ENCODE results near the gene ALOX5. TPM values are rescaled to one million over a fixed set of nuclear protein-coding genes. Genes with fewer than 3 reads are reported as not detected.

Gene ALOX5
- total RNA-seq, 1 donor from 2014 or later, result 1.6 TPM

DNA sequence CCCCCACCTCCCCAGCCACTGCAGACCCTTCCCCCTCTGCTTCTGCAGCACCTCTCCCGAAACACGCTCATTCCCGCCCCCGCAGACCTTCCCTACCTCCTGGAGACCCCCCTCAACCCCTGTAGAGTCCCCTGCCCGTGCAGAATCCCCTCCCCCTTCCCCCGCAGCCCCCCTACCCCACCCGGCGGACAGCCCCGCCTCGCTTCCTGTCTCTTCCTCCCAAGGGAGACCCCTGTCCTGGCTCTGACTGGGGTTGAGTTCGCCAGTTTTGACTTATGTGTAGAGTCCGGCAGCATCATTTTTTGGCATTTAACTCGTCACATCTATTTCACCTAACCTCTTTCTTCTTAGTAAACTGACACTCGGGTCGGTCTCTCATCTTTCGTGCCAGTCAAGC lies 54.0 kb downstream of the ALOX5 start:
- H3K4me3 Mint-ChIP-seq, result peak overlapping the region; percentile 55
- H3K4me1 ChIP-seq, result no peaks in the 10 kb centered on the region
- H3F3A ChIP-seq (ENCODE audit: low read depth), result no peaks in the 10 kb centered on the region
- no peak overlapping the region for H2AFZ ChIP-seq (replicated peaks)
- peaks cover 9% of the 10 kb centered on the region for H3K4me1 Mint-ChIP-seq
- H3K79me2 ChIP-seq (ENCODE audit: low read depth), result no peaks in the 10 kb centered on the region
- no peak overlapping the region for H3K4me2 ChIP-seq
- H3K27me3 ChIP-seq, result no peaks in the 10 kb centered on the region
- no peaks in the 10 kb centered on the region for H3K36me3 ChIP-seq
- no peak overlapping the region for H3K4me3 ChIP-seq
- H3K9me3 ChIP-seq (ENCODE audit: low read depth), result no peaks in the 10 kb centered on the region
- peaks cover 3% of the 10 kb centered on the region for H3K9me3 Mint-ChIP-seq
- H3K36me3 Mint-ChIP-seq, result no peaks in the 10 kb centered on the region
- no peaks in the 10 kb centered on the region for H4K20me1 ChIP-seq (ENCODE audit: low read depth)
- no peak overlapping the region for H3K9ac ChIP-seq
- DNase-seq (ENCODE audit: low spot score), result no peak
- H3K27ac Mint-ChIP-seq, result no peak overlapping the region
- H3K27me3 Mint-ChIP-seq (ENCODE audit: insufficient read depth, low read depth), result peaks cover 7% of the 10 kb centered on the region
- TF ChIP-seq EZH2 (IDR thresholded peaks at IDR 0.05), result no peak
- TF ChIP-seq, protein P1, sequence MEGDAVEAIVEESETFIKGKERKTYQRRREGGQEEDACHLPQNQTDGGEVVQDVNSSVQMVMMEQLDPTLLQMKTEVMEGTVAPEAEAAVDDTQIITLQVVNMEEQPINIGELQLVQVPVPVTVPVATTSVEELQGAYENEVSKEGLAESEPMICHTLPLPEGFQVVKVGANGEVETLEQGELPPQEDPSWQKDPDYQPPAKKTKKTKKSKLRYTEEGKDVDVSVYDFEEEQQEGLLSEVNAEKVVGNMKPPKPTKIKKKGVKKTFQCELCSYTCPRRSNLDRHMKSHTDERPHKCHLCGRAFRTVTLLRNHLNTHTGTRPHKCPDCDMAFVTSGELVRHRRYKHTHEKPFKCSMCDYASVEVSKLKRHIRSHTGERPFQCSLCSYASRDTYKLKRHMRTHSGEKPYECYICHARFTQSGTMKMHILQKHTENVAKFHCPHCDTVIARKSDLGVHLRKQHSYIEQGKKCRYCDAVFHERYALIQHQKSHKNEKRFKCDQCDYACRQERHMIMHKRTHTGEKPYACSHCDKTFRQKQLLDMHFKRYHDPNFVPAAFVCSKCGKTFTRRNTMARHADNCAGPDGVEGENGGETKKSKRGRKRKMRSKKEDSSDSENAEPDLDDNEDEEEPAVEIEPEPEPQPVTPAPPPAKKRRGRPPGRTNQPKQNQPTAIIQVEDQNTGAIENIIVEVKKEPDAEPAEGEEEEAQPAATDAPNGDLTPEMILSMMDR (IDR thresholded peaks at IDR 0.05), result no peak
- no peak for TF ChIP-seq EZH2phosphoT487 (IDR thresholded peaks at IDR 0.05)
- H3K27ac ChIP-seq, result no peak overlapping the region

DNA sequence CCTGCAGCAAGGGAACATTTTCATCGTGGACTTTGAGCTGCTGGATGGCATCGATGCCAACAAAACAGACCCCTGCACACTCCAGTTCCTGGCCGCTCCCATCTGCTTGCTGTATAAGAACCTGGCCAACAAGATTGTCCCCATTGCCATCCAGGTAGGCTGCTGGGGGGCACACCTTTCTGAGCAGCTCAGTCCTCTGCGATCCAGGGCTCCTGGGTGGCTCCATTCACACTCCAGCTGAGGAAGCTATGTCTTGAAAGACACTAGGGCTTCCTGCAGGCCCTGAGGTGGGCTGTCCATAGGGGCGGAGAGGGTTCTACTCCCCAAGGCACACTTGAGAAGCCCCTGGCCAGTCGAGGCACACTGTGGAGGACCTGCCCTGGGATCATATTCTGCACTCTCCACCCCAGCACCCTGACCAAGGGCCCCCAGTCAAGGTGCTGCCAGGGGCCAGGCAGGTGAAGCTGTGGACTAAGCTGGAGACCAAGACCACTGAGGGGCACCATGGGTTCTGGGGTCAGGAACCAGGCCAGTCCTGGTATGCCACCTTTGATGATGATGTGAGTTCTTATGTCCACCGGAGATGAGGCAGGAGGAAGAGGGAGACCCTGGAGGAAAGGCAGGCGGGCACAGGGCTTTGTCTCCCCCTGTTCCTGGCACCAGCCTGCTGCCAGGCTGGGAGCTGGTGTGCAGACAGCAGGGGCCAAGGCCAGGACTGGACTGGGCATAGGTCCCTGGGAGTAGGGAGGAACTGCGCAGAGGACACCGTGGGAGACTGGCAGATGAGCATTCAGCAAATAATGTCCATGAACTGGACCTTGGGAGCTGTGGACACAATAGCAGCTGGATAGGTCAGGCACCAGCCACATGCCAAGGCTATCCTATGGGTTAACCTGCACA lies 54.8 kb downstream of the ALOX5 start:
- peaks cover 7% of the 10 kb centered on the region for H3K27me3 Mint-ChIP-seq (ENCODE audit: insufficient read depth, low read depth)
- DNase-seq (ENCODE audit: low spot score), result no peak

DNA sequence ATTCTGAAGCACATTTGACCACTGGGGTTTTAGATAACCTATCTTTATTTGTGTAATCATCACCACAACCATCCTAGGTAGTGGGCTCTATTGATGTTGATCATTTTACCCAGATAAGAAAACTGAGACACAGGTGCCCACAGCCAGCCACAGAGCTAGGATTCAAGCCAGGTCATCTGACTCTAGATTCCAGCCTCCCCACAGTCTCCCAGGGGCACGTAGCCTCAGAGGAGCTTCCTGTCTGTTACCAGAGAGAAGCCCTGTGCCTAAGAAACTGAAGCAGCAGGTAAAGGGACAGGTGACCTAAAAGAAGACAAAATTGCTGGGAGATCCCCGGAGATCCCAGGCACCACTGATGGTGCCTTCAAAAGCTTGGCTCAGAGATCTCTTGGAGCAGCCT lies 55.8 kb downstream of the ALOX5 start:
- no peaks in the 10 kb centered on the region for H3K79me2 ChIP-seq (ENCODE audit: low read depth)
- H3K4me3 ChIP-seq, result no peak overlapping the region
- no peak overlapping the region for H2AFZ ChIP-seq (replicated peaks)
- H3K4me2 ChIP-seq, result no peak overlapping the region
- H3K36me3 ChIP-seq, result no peaks in the 10 kb centered on the region
- no peak overlapping the region for H3K27ac ChIP-seq
- no peak overlapping the region for H3K4me3 Mint-ChIP-seq
- DNase-seq (ENCODE audit: low spot score), result no peak
- peaks cover 3% of the 10 kb centered on the region for H3K9me3 Mint-ChIP-seq
- H3K36me3 Mint-ChIP-seq, result no peaks in the 10 kb centered on the region
- peaks cover 7% of the 10 kb centered on the region for H3K27me3 Mint-ChIP-seq (ENCODE audit: insufficient read depth, low read depth)
- H3K27me3 ChIP-seq, result no peaks in the 10 kb centered on the region
- TF ChIP-seq EZH2 (IDR thresholded peaks at IDR 0.05), result no peak
- no peak for TF ChIP-seq EZH2phosphoT487 (IDR thresholded peaks at IDR 0.05)
- TF ChIP-seq, protein P1 (IDR thresholded peaks at IDR 0.05), result no peak
- no peaks in the 10 kb centered on the region for H3F3A ChIP-seq (ENCODE audit: low read depth)
- H3K9ac ChIP-seq, result no peak overlapping the region
- H3K4me1 Mint-ChIP-seq, result peaks cover 9% of the 10 kb centered on the region
- no peaks in the 10 kb centered on the region for H4K20me1 ChIP-seq (ENCODE audit: low read depth)
- no peaks in the 10 kb centered on the region for H3K4me1 ChIP-seq
- H3K27ac Mint-ChIP-seq, result no peak overlapping the region
- no peaks in the 10 kb centered on the region for H3K9me3 ChIP-seq (ENCODE audit: low read depth)

More for the DNA sequence above, 54.8 kb downstream of the ALOX5 start:
- H3K4me3 ChIP-seq, result no peak overlapping the region
- H3K27ac Mint-ChIP-seq, result peak overlapping the region; percentile 63
- H3K4me3 Mint-ChIP-seq, result no peak overlapping the region
- no peaks in the 10 kb centered on the region for H4K20me1 ChIP-seq (ENCODE audit: low read depth)
- peaks cover 9% of the 10 kb centered on the region for H3K4me1 Mint-ChIP-seq
- H3K27me3 ChIP-seq, result no peaks in the 10 kb centered on the region
- no peak overlapping the region for H3K27ac ChIP-seq
- no peaks in the 10 kb centered on the region for H3K4me1 ChIP-seq
- TF ChIP-seq EZH2phosphoT487 (IDR thresholded peaks at IDR 0.05) (no peak), EZH2 (IDR thresholded peaks at IDR 0.05) (no peak)
- TF ChIP-seq, protein P1 (IDR thresholded peaks at IDR 0.05), result no peak
- H3K9me3 Mint-ChIP-seq, result peaks cover 3% of the 10 kb centered on the region
- no peaks in the 10 kb centered on the region for H3K36me3 Mint-ChIP-seq
- H3K79me2 ChIP-seq (ENCODE audit: low read depth), result no peaks in the 10 kb centered on the region
- no peaks in the 10 kb centered on the region for H3K36me3 ChIP-seq
- H3K9me3 ChIP-seq (ENCODE audit: low read depth), result no peaks in the 10 kb centered on the region
- H3K4me2 ChIP-seq, result no peak overlapping the region
- no peak overlapping the region for H3K9ac ChIP-seq
- no peaks in the 10 kb centered on the region for H3F3A ChIP-seq (ENCODE audit: low read depth)
- H2AFZ ChIP-seq (replicated peaks), result no peak overlapping the region
